Erythroblast (primary cell): ENCODE data around the gene OTOGL.

Experiments
- GATA1 ChIP-seq: IDR thresholded peaks from 2 replicates; pipeline ENCODE4 v1.6.1; 2011; ENCODE audit warnings: low read depth, mild to moderate bottlenecking, control low read depth, low read length, moderate library complexity
- POLR2A ChIP-seq: IDR thresholded peaks from 2 replicates; pipeline ENCODE4 v1.6.1; 2011; ENCODE audit warnings: mild to moderate bottlenecking, low read length

DNA sequence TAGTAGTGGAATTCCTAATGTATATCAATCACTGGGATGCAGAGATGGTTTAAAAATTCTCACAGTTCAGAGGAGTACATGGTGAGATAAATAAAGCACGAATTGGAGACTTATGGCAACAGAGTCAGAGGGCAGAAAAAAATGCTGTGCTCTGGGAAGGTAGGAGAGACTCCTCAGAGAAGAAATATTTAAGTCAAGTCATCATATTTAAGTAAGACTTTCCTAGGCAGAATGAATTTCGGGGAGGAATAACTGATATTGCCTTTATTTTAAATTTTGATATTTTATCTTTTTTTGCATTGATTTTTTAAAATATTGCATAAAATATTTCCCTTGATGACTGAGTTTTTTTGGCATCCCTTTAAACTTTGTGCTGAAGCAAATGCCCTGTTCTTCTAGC is 67.4 kb downstream of the OTOGL start:
- TF ChIP-seq POLR2A (no peak), GATA1 (no peak)
